Right kidney (tissue), 1 donor: ENCODE data around the gene RMDN2.
"Not testable (repeated sequence)": the region's sequence is repeated elsewhere in the genome, so short reads cannot be mapped to it uniquely, and the experiment has no call there.

ENCODE experiments used
- DNase-seq: peaks from one replicate; pipeline ENCODE4 v3.0.0-alpha.2; 2016

Gene RMDN2

DNA sequence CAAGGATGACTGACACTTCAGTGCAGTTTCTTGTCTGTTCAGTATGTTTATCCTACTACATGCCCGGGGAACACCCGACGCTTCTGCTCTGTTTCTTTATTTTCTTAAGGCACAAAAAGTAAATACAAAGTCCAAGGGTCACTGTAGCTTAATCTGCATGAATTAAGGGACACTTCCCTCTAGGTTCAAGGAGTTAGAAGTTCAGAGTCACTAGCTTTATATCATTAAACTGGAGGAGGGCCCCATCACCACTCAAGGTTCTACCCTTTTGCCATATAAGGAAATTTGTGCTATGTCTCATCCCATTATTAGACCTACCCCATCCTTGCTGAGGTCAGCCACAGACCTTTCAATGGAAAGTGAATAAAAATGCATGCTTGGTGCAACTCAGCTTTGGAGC is 27.6 kb upstream of the RMDN2 start:
- DNase-seq = no peak

- DNase-seq = no peak
Observed at GRCh38 chr2:37898448-37898847, 26.6 kb upstream of the RMDN2 start.

DNA sequence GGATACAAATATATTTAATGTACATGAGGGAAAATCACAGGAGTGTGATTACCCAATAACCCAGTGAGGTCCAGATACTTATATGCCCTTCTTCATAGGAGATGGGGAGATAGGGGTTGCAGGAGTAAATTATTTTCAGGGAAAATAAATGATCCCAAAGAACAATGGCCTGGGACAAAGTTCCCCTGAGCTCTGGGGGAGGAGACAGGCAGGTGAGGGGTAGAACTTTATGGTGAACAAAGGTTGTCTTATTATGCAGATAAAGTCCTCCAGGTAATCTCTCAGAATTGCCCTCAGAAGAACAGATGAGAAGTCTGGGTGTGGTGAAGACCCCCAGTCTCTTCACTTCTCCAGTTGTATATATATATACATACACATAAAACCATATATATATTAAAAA is 22.1 kb upstream of the RMDN2 start:
- no peak for DNase-seq

DNA sequence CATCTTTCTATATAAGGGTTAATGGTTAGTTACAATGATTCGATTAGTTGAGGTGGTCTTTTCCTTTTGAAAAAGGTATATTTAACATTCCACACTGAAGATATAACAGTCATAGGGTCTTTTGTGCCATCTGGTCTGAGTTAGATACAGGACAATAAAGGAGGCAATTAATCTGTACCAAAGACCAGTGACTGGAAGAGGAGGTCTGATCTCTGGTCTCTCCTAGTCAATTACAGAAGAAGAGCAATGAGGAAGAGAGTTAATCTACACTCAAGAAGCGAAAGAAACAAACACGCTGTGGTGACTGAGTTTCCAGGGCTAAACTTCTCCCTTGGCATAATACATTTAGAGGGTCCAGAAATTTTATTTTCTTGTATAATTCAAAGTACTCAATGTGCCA is 20.7 kb upstream of the RMDN2 start:
- DNase-seq = no peak

DNA sequence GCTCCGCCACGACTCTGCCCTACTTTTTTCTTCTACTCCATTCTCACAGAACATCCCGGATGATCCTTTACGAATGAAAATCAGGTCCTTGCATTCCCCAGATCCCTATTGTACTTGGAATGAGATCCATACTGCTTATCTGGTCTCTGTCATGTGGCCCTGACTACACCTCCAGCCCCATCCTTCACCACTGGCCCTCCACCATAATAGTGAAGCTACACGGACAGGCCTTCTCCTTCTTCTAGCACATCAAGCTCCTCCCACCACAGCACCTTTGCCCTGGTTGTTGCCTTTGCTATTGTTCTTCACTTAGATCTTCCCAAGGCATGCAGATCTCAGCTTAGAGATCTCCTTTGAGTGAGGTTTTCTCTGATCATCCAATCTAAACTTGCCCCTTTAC is 20.1 kb upstream of the RMDN2 start:
- DNase-seq = no peak

DNA sequence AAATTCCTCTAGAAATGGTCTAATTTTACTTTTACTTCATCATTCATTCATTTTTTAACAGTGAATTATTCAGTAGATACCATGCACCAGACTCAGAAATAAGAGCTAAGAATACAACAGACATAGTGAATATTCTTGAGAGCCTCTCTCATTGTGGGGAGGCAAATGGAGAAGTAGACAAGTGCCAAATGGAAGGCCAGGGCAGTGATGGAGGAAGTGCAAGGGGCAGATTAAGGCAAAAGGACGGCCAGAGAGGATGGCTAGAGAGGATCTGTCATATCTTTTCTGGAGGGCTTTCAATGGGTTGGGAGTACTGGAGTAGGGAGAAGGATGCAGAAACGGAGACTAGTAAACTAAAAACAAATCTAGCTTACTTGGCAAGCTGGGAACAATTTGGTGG is 19.0 kb upstream of the RMDN2 start:
- DNase-seq = no peak

DNA sequence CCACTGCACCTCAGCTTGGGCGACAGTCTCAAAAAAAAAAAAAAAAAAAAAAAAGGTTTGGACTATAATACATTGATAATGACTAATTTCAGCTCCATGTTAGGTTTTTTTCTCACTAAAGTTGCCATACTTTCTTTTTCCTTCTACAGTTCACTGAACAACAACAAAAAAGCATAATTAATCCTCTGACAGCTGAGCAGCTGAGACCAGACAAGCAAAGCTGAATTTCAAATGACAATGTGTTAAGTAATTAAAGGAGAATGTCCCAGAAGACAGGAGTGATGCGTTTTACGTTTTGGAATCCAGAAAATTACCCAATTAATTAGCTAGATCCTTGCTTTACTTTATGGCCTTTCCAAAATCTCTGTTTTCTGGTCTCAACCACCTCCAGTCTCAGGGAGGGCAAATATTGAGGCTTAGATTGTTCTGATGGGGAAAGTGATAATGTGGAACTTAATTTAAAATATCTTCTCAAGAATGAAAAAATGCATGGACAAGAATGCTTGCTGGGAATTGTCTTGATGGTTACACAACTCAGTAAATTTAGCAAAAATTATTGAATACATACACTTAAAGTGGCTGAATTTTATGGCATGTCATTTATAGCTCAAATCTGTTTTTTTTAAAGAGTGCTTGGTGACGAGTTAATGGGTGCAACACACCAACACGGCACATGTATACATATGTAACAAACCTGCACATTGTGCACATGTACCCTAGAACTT is 17.4 kb upstream of the RMDN2 start:
- DNase-seq = no peak

- no peak for DNase-seq
Observed at GRCh38 chr2:37911296-37911873, 13.7 kb upstream of the RMDN2 start.

GRCh38 chr2:37912056-37912455 is 13.0 kb upstream of the RMDN2 start:
- DNase-seq = no peak

GRCh38 chr2:37912616-37913015 is 12.5 kb upstream of the RMDN2 start:
- no peak for DNase-seq

- DNase-seq = no peak
Observed at GRCh38 chr2:37914340-37914739, 10.7 kb upstream of the RMDN2 start.

DNA sequence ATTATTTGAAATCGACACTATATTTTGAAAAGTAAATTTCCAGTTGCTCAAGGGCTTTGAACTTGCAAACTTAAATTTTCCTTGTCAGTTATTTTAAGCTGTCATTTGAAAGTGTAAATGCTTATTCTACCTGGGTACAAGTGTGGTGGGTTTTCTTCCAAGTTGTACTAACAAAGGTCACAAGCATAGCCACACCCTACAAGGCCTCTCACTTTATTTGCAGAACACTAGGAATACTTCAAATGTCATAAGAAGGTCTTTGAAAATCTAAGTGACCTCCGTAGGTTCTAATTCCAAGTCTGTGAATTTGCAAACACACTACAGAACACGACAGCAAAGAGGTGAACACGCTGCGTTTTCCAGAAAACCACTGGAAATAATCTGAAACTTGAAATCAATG is 9.3 kb upstream of the RMDN2 start:
- DNase-seq = no peak

- no peak for DNase-seq
Observed at GRCh38 chr2:37916512-37917082, 8.5 kb upstream of the RMDN2 start.

DNA sequence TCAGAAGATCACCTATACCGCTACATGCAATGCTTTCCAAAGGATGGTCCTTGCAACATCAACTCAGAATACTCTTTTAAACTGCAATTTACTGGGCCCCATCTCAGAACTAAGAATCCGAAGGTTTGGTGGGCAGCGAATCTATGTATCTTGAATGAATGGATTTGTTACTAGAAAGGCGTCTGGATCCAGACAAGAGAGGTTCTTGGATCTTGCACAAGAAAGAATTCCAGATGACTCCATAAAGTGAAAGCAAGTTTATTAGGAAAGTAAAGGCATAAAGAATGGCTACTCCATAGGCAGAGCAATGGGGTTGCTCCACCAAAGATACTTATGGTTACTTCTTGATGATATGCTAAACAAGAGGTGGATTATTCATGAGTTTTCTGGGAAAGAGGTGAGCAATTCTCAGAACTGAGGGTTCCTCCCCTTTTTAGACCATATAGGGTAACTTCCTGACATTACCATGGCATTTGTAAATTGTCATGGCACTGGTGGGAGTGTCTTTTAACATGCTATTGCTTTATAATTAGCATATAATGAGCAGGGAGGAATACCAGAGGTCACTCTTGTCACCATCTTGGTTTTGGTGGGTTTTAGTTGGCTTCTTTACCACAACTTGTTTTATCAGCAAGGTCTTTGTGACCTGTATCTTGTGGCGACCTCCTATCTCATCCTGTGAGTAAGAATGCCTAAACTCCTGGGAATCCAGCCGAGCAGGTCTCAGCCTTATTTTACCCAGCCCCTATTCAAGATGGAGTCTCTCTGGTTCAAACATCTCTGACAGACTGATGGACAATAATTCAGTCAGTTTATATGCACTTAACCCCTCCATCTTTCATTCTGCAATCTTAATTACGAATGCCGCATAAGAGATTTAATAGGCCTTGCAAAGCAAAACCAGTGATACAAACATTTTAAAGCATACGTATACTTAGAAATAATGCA is 7.5 kb upstream of the RMDN2 start:
- DNase-seq = no peak

- no peak for DNase-seq
Observed at GRCh38 chr2:37918742-37919186, 6.3 kb upstream of the RMDN2 start.

- DNase-seq = no peak
Observed at GRCh38 chr2:37919631-37920032, 5.5 kb upstream of the RMDN2 start.

- no peak for DNase-seq
Observed at GRCh38 chr2:37920570-37920969, 4.5 kb upstream of the RMDN2 start.

DNA sequence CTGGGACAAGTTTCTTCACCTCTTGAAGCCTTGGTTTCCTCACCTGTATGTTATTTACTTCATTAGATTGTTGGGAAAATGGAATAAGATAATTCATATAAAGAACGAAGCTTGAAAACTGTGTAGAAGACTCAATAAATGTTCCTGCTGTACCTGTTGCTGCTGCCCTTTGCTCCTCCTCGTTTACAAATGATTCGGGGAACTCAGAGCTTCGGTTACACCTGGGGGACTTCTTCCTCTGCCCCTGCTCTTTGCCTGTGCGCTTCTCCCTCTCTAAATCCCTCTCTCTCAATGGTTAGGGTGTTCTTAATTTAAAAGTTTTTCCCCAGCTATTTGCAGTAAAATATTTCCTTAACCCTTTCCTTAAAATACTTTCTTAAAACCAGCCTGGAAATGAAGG is 3.3 kb upstream of the RMDN2 start:
- no peak for DNase-seq

GRCh38 chr2:37923308-37924055 is 1.6 kb upstream of the RMDN2 start:
- no peak for DNase-seq

DNA sequence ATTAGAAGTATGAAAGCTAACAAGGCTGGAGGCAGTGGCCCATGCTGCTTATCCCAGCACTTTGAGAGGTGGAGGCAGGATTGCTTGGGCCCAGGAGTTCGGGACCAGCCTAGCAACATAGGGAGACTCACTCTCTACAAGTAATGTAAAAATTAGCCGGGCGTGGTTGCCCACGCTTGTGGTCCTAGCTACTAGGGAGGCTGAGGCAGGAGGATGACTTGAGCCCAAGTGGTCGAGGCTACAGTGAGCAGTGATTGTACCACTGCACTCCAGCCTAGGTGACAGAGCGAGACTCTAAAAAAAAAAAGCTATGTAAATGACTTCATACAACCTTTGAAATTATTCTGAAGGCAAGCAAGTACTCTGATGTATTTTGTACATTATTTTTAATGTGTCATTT is 1.5 kb downstream of the RMDN2 start:
- no peak for DNase-seq

- no peak for DNase-seq
Observed at GRCh38 chr2:37928377-37928776, 3.3 kb downstream of the RMDN2 start.

DNA sequence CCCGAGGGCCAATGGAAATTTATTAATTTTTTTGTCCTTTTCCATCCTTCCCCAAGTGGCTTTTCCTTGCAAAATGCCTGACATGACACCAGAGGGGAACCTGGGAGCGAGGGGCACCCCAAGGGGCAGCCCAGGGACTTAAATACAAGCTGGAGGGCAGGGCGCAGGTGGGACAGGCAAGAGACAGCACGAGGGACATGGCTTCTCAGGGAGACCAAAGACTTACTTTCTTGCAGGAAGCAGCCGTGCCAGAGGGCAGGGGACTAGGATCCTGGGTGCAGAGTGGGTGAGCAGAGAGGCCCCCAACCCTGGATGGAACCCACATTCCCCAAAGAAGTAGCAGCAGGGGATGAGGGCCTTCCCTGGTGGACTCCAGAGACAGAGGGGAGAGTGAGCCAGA is 5.3 kb downstream of the RMDN2 start:
- not testable (repeated sequence) for DNase-seq
